Measurements from ENCODE around the gene SLC7A4. TPM values are rescaled to one million over a fixed set of nuclear protein-coding genes. Genes with fewer than 3 reads are reported as not detected.

Gene SLC7A4
- total and polyA plus RNA-seq, 7 donors = 0.16 to 2.6 (median 0.59) TPM; not detected in 1

GRCh38 chr22:20998411-20999336, 33.7 kb downstream of the SLC7A4 start:
- no peak overlapping the region for H3K4me3 ChIP-seq
- H3K4me1 ChIP-seq = peaks cover 0 to 34% (median 31%) of the 10 kb centered on the region in 4 donors
- 63 to 75% methylated on average over 7 of the region's 7 CpGs for WGBS, 2 donors
- H3K9me3 ChIP-seq = no peaks in the 10 kb centered on the region
- H3K27ac ChIP-seq = no peak overlapping the region
- intact Hi-C loops (cut with DNase I) = no loop called here
- peaks cover 11 to 65% (median 20%) of the 10 kb centered on the region in 4 donors for H3K36me3 ChIP-seq
- peak in 1 of 4 donors; percentile 4 for TF ChIP-seq POLR2AphosphoS5 (IDR thresholded peaks at IDR 0.05)
- no peak for TF ChIP-seq POLR2A (IDR thresholded peaks at IDR 0.05)
- DNase-seq = no peak
- H3K27me3 ChIP-seq = no peaks in the 10 kb centered on the region

- no peak for TF ChIP-seq CTCF (IDR thresholded peaks at IDR 0.05)
- DNase-seq = no peak
- 85 to 87% methylated on average over 13 of the region's 13 CpGs for WGBS, 2 donors
- intact Hi-C loops (cut with DNase I) = no loop called here
- H3K27ac ChIP-seq = no peak overlapping the region
- no peak overlapping the region for H3K4me3 ChIP-seq
- H3K4me1 ChIP-seq = peaks cover 0 to 24% (median 21%) of the 10 kb centered on the region in 4 donors
- H3K27me3 ChIP-seq = no peaks in the 10 kb centered on the region
- H3K9me3 ChIP-seq = no peaks in the 10 kb centered on the region
- peaks cover 15 to 74% (median 27%) of the 10 kb centered on the region in 4 donors for H3K36me3 ChIP-seq
These were observed 34.7 kb downstream of the SLC7A4 start for GRCh38 chr22:20997536-20998257.

GRCh38 chr22:20996598-20997535, 35.5 kb downstream of the SLC7A4 start:
- Histone ChIP-seq H3K9me3 (no peaks in the 10 kb centered on the region), H3K4me3 (no peak overlapping the region), H3K27ac (no peak overlapping the region), H3K27me3 (no peaks in the 10 kb centered on the region), H3K36me3 (peaks cover 24 to 83% (median 35%) of the 10 kb centered on the region in 4 donors), H3K4me1 (peaks cover 0 to 24% (median 20%) of the 10 kb centered on the region in 4 donors)
- WGBS, 2 donors = 91 to 93% methylated on average over 27 of the region's 27 CpGs
- TF ChIP-seq EP300 (IDR thresholded peaks at IDR 0.05) = no peak
- TF ChIP-seq POLR2A (IDR thresholded peaks at IDR 0.05) = no peak
- no peak for TF ChIP-seq CTCF (IDR thresholded peaks at IDR 0.05)
- no peak for TF ChIP-seq POLR2AphosphoS5 (IDR thresholded peaks at IDR 0.05)
- intact Hi-C loops (cut with DNase I) = no loop called here
- no peak for DNase-seq

- WGBS, 2 donors = 95% methylated on average over 10 of the region's 10 CpGs
- Histone ChIP-seq H3K27me3 (no peaks in the 10 kb centered on the region), H3K9me3 (no peaks in the 10 kb centered on the region), H3K36me3 (peaks cover 30 to 91% (median 40%) of the 10 kb centered on the region in 4 donors), H3K4me1 (peaks cover 0 to 19% (median 17%) of the 10 kb centered on the region in 4 donors), H3K27ac (no peak overlapping the region), H3K4me3 (no peak overlapping the region)
- TF ChIP-seq CTCF (IDR thresholded peaks at IDR 0.05) (no peak), POLR2A (IDR thresholded peaks at IDR 0.05) (no peak)
- intact Hi-C loops (cut with DNase I) = no loop called here
- no peak for DNase-seq
These were observed 36.3 kb downstream of the SLC7A4 start for GRCh38 chr22:20996031-20996410.
